ENCODE results near the gene TSHZ2.
"Not testable (repeated sequence)": the region's sequence is repeated elsewhere in the genome, so short reads cannot be mapped to it uniquely, and the experiment has no call there.

Gene TSHZ2

GRCh38 chr20:52965380-52965779 lies 6.8 kb upstream of the TSHZ2 start:
- DNase-seq = no peak

GRCh38 chr20:52965819-52966218 lies 6.3 kb upstream of the TSHZ2 start:
- DNase-seq = no peak

- DNase-seq = not testable (repeated sequence)
Measured at GRCh38 chr20:52966543-52966942, 5.6 kb upstream of the TSHZ2 start.

GRCh38 chr20:52971498-52972189 lies 514 bp upstream of the TSHZ2 start:
- DNase-seq = no peak

- peak; percentile 38 for DNase-seq
Measured at GRCh38 chr20:52972965-52973819, 1.0 kb downstream of the TSHZ2 start.

GRCh38 chr20:52974179-52974594 lies 2.0 kb downstream of the TSHZ2 start:
- DNase-seq = peak; percentile 79

- DNase-seq = peak; percentile 48
Measured at GRCh38 chr20:52975029-52975732, 3.0 kb downstream of the TSHZ2 start.

GRCh38 chr20:52975803-52976531 lies 3.8 kb downstream of the TSHZ2 start:
- DNase-seq = no peak

GRCh38 chr20:52978851-52979250 lies 6.7 kb downstream of the TSHZ2 start:
- DNase-seq = no peak

- no peak for DNase-seq
Measured at GRCh38 chr20:52981051-52981450, 8.9 kb downstream of the TSHZ2 start.

GRCh38 chr20:52983726-52984450 lies 11.7 kb downstream of the TSHZ2 start:
- DNase-seq = no peak

GRCh38 chr20:52984451-52984810 lies 12.3 kb downstream of the TSHZ2 start:
- DNase-seq = no peak

- no peak for DNase-seq
Measured at GRCh38 chr20:52985687-52986086, 13.5 kb downstream of the TSHZ2 start.

- no peak for DNase-seq
Measured at GRCh38 chr20:52987295-52987694, 15.1 kb downstream of the TSHZ2 start.

GRCh38 chr20:52991830-52992229 lies 19.7 kb downstream of the TSHZ2 start:
- DNase-seq = no peak

GRCh38 chr20:52992632-52993031 lies 20.5 kb downstream of the TSHZ2 start:
- DNase-seq = no peak

- DNase-seq = no peak
Measured at GRCh38 chr20:52993076-52993475, 20.9 kb downstream of the TSHZ2 start.

- DNase-seq = no peak
Measured at GRCh38 chr20:52994184-52994970, 22.2 kb downstream of the TSHZ2 start.

- no peak for DNase-seq
Measured at GRCh38 chr20:52996130-52996529, 24.0 kb downstream of the TSHZ2 start.

GRCh38 chr20:52996658-52997057 lies 24.5 kb downstream of the TSHZ2 start:
- DNase-seq = no peak

- DNase-seq = no peak
Measured at GRCh38 chr20:52998268-52998667, 26.1 kb downstream of the TSHZ2 start.
